ENCODE results near the gene UPK3BL2.
"Not testable (repeated sequence)": the region's sequence is repeated elsewhere in the genome, so short reads cannot be mapped to it uniquely, and the experiment has no call there.

- not testable (repeated sequence) for TF ChIP-seq CREB1 (IDR thresholded peaks at IDR 0.05); CREB1 (CRISPR knock-in tag; IDR thresholded peaks at IDR 0.05); FOSL1 (tag; conservative IDR thresholded peaks at IDR 0.05); SIX5 (IDR thresholded peaks at IDR 0.05; ENCODE audit: borderline replicate concordance in 1 of 2, insufficient read depth in 1 of 2, low read depth in 1 of 2, low read length in 2 of 2); ASH1L (IDR thresholded peaks at IDR 0.05; ENCODE audit: borderline replicate concordance, low read depth, partially characterized antibody); MAFK (IDR thresholded peaks at IDR 0.05; ENCODE audit: low read length); RFX5 (IDR thresholded peaks at IDR 0.05; ENCODE audit: low read depth, low read length); ZNF644 (tag; IDR thresholded peaks at IDR 0.05; ENCODE audit: low read depth); FOXK2 (conservative IDR thresholded peaks at IDR 0.05 in 1 of 2, IDR thresholded peaks at IDR 0.05 in 1 of 2; ENCODE audit: low read depth in 2 of 2)
These were observed 49.5 kb downstream of the UPK3BL2 start for GRCh38 chr7:102494026-102494425.
